Heart left ventricle (tissue), 16 donors: Measurements from ENCODE around the gene SYNRG. TPM values are rescaled to one million over a fixed set of nuclear protein-coding genes. Genes with fewer than 3 reads are reported as not detected.

Experiments
- ATAC-seq, 4 donors: fragments of 200-7000 bp; cut with Tn5 transposase; one replicate each; pipeline ENCODE4 v1.9.1; 2020 to 2022; ENCODE audit warnings: moderate library complexity in 4 of 4, mild to moderate bottlenecking in 3 of 4, moderate number of reproducible peaks in 1 of 4
- DNase-seq, 5 donors: peaks; one replicate each; pipeline ENCODE4 v3.0.0-alpha.2; 2020
- H3K27ac ChIP-seq, 12 donors: fragments of 200-600 bp; sonication (generic) in 4 of 12; one replicate each; pipeline versions ENCODE4 v1.5.0 to v1.8.0; 2016 to 2022; ENCODE audit warnings: mild to moderate bottlenecking in 2 of 12
- H3K27me3 ChIP-seq, 9 donors: fragments of 200-600 bp; sonication (generic) in 2 of 9; one replicate each; pipeline versions ENCODE4 v1.5.1 to v1.8.0; 2016 to 2022; ENCODE audit warnings: mild to moderate bottlenecking in 3 of 9
- H3K36me3 ChIP-seq, 9 donors: fragments of 200-600 bp; sonication (generic) in 2 of 9; one replicate each; pipeline versions ENCODE4 v1.5.0 to v1.8.0; 2018 to 2022; ENCODE audit warnings: mild to moderate bottlenecking in 2 of 9
- H3K4me1 ChIP-seq, 12 donors: fragments of 200-600 bp; sonication (generic) in 4 of 12; one replicate each; pipeline versions ENCODE4 v1.5.0 to v1.8.0; 2016 to 2022; ENCODE audit warnings: mild to moderate bottlenecking in 3 of 12
- H3K4me3 ChIP-seq, 12 donors: fragments of 200-600 bp; sonication (generic) in 4 of 12; one replicate each; pipeline versions ENCODE4 v1.5.0 to v1.8.0; 2017 to 2022; ENCODE audit warnings: mild to moderate bottlenecking in 9 of 12, moderate library complexity in 4 of 12
- H3K9me3 ChIP-seq, 12 donors: fragments of 200-600 bp; sonication (generic) in 4 of 12; one replicate each; pipeline versions ENCODE4 v1.5.0 to v1.8.0; 2016 to 2022; ENCODE audit warnings: mild to moderate bottlenecking in 1 of 12
- CTCF ChIP-seq, 12 donors: fragments of 200-600 bp; sonication (generic) in 4 of 12; IDR thresholded peaks; one replicate each; pipeline versions ENCODE4 v1.5.0 to v1.8.0; 2018 to 2022; ENCODE audit warnings: antibody characterized with exemption in 12 of 12, mild to moderate bottlenecking in 5 of 12
- POLR2A ChIP-seq, 2 donors: fragments of 450-650 bp; IDR thresholded peaks; one replicate each; pipeline ENCODE4 v1.6.1; 2017; ENCODE audit warnings: antibody characterized with exemption in 2 of 2, mild to moderate bottlenecking in 2 of 2, moderate library complexity in 2 of 2
- WGBS, 4 donors: extraction: QIAGEN DNeasy Blood & Tissue Kit in 2 of 4; methylation state at CpG; one replicate each; pipeline versions ENCODE4 v1.1.5 to v1.1.7; 2013 to 2018; 5-methylcytosine and 5-hydroxymethylcytosine counted together
- intact Hi-C, 10 donors: fragments of 100-400 bp; cut with DNase I; formaldehyde crosslinking; loops; one replicate each; pipeline versions ENCODE4 v1.11.1 to v1.14.2; 2022
- polyA plus RNA-seq, 2 donors: library from polyadenylated mRNA; stranded (reverse); fragments of 200-250 nt; gene quantifications; one replicate each; pipeline ENCODE4 v1.2.3, GENCODE V29; 2013
- total RNA-seq, 9 donors: library from RNA; depleted of rRNA in 2 of 9; stranded (reverse); fragments of >200 nt in 2 of 9; fragmentation: NEBNext Ultra II Directional in 3 of 9; extraction: Animal tissue kit (Norgen Biotek cat#: 25700) in 3 of 9; gene quantifications; one replicate each; pipeline versions ENCODE4 v1.1.0 to v1.2.4, GENCODE V29; 2016 to 2023
- donor health status: ischemic (EF 13 %, LVEDD 7.1; RV severe dilation, severe dysfunction).
- donor health status: healthy with polysubstance abuse.
- donor health status: DM: no; HTN: yes; CAD: no.
- donor health status: DM: no; HTN: no; CAD: no.
- donor health status: ischemic (EF 25% LVEDD 6.9; RV normal size, moderate dysfunction).
- donor health status: ischemic (EF 25% LVEDD 5.7; RV mildly dilated, moderate dysfunction).
- donor health status: healthy.
- donor health status: DM: yes; HTN: yes; CAD: no.
- donor health status: ischemic (EF 35%, LVEDD 5.7; RV mildly dilated, moderate dysfunction).
- donor health status: nonischemic (EF 11% LVEDD 7.7; RV severe dilation, severe dysfunction).
- donor health status: DM: yes; HTN: yes; CAD: no.
- donor health status: PGD.
- donor health status: ischemic (EF 29% LVEDD 5.4; RV normal size, mild dysfunction).
- donor health status: nonischemic (EF 23%, LVEDD 6.1; RV moderate dilation, normal function).

Gene SYNRG
- total and polyA plus RNA-seq, 11 donors, result 5.7 to 52.4 (median 30.1) TPM

- H3K4me1 ChIP-seq, result peaks cover 0 to 4% (median 0%) of the 10 kb centered on the region in 12 donors
- TF ChIP-seq POLR2A (IDR thresholded peaks at IDR 0.05), result no peak
- TF ChIP-seq CTCF (IDR thresholded peaks at IDR 0.05), result no peak
- H3K9me3 ChIP-seq, result no peaks in the 10 kb centered on the region
- H3K4me3 ChIP-seq, result no peak overlapping the region
- DNase-seq (no peak), ATAC-seq (no peak)
- no peak overlapping the region for H3K27ac ChIP-seq
- H3K27me3 ChIP-seq, result no peaks in the 10 kb centered on the region
- H3K36me3 ChIP-seq, result peaks cover 0 to 88% (median 82%) of the 10 kb centered on the region in 9 donors
- intact Hi-C loops, result no loop called here
- WGBS, 4 donors, result 88 to 96% (median 95%) methylated on average over 3 of the region's 3 CpGs
Measured at GRCh38 chr17:37564252-37564651, 45.0 kb downstream of the SYNRG start.

GRCh38 chr17:37562016-37562745, 47.0 kb downstream of the SYNRG start:
- H3K4me3 ChIP-seq, result no peak overlapping the region
- no peak for TF ChIP-seq POLR2A (IDR thresholded peaks at IDR 0.05)
- TF ChIP-seq CTCF (IDR thresholded peaks at IDR 0.05), result no peak

GRCh38 chr17:37558299-37558698, 50.9 kb downstream of the SYNRG start:
- DNase-seq (no peak), ATAC-seq (no peak)
- no peak overlapping the region for H3K27ac ChIP-seq
- H3K9me3 ChIP-seq, result no peaks in the 10 kb centered on the region
- no peaks in the 10 kb centered on the region for H3K27me3 ChIP-seq
- no peaks in the 10 kb centered on the region for H3K4me1 ChIP-seq
- intact Hi-C loops, result loop anchor here in 1 of 10 donors (10.0 kb wide), 1 partner anchor 47 kb away; the partner anchor contains the start of gene SYNRG
- TF ChIP-seq CTCF (IDR thresholded peaks at IDR 0.05) (no peak), POLR2A (IDR thresholded peaks at IDR 0.05) (no peak)
- peaks cover 0 to 100% (median 83%) of the 10 kb centered on the region in 9 donors for H3K36me3 ChIP-seq
- 92 to 98% (median 95%) methylated on average over 2 of the region's 2 CpGs for WGBS, 4 donors
- H3K4me3 ChIP-seq, result no peak overlapping the region

More at GRCh38 chr17:37562016-37562745, 47.0 kb downstream of the SYNRG start:
- Histone ChIP-seq H3K27ac (no peak overlapping the region), H3K4me1 (no peaks in the 10 kb centered on the region), H3K27me3 (no peaks in the 10 kb centered on the region), H3K9me3 (no peaks in the 10 kb centered on the region), H3K36me3 (peaks cover 0 to 88% (median 80%) of the 10 kb centered on the region in 9 donors)
- intact Hi-C loops, result no loop called here
- DNase-seq (no peak), ATAC-seq (no peak)
- 83 to 89% (median 87%) methylated on average over 5 of the region's 5 CpGs for WGBS, 4 donors

GRCh38 chr17:37557482-37557881, 51.7 kb downstream of the SYNRG start:
- peaks cover 0 to 100% (median 88%) of the 10 kb centered on the region in 9 donors for H3K36me3 ChIP-seq
- H3K27ac ChIP-seq, result no peak overlapping the region

More at GRCh38 chr17:37557482-37557881, 51.7 kb downstream of the SYNRG start:
- Histone ChIP-seq H3K4me3 (no peak overlapping the region), H3K9me3 (no peaks in the 10 kb centered on the region), H3K27me3 (no peaks in the 10 kb centered on the region), H3K4me1 (peaks cover 0 to 4% (median 0%) of the 10 kb centered on the region in 12 donors)
- ATAC-seq (no peak), DNase-seq (no peak)
- TF ChIP-seq CTCF (IDR thresholded peaks at IDR 0.05) (no peak), POLR2A (IDR thresholded peaks at IDR 0.05) (no peak)
- intact Hi-C loops, result loop anchor here in 1 of 10 donors (10.0 kb wide), 1 partner anchor 47 kb away; the partner anchor contains the start of gene SYNRG
- WGBS, 4 donors, result 94 to 98% (median 96%) methylated on average over 2 of the region's 2 CpGs
